Measurements from ENCODE around the gene ZNF823. TPM values are rescaled to one million over a fixed set of nuclear protein-coding genes. Genes with fewer than 3 reads are reported as not detected.

Gene ZNF823
- total and polyA plus RNA-seq, 2 donors (not counting 3 experiments of a cell fraction or from before 2014, with no cell fraction given): 1.4 to 4.4 TPM

DNA sequence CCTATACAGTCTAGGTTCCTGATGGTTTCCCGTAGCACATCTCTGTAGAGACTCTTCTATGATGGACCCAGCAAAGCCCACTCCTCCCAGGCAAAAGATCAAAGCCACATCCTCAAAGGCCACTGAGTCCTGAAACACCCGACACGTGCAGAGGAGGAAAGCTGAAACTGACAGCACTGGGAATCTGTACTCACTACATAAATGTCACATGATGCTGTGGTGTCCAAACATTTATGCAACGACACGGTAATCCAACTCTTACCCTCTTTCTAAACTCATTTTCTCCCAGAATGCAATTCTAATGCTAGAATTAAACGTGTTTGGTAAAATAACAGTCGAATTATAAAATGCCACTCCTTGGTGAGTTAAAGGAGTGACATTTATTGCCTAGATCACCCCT is 21.1 kb upstream of the ZNF823 start:
- H2AFZ ChIP-seq (ENCODE audit: low read depth, low read length): no peak overlapping the region
- FAIRE-seq (no peak), DNase-seq (ENCODE audit: low read depth, low spot score) (no peak)
- no peaks in the 10 kb centered on the region for H3K9me1 ChIP-seq (replicated peaks; ENCODE audit: control insufficient read depth, extremely low read depth, insufficient read depth, low read length)
- H3K4me3 ChIP-seq (replicated peaks in 1 of 3; ENCODE audit: insufficient read depth in 1 of 3, low read depth in 1 of 3, low read length in 3 of 3): no peak overlapping the region
- H4K20me1 ChIP-seq (replicated peaks; ENCODE audit: control insufficient read depth, extremely low read depth, insufficient read depth, low read length): no peaks in the 10 kb centered on the region
- no peaks in the 10 kb centered on the region for H3K36me3 ChIP-seq (ENCODE audit: control insufficient read depth in 2 of 2, extremely low read depth in 1 of 2, insufficient read depth in 2 of 2, low read length in 2 of 2)
- H3K27me3 ChIP-seq (ENCODE audit: control insufficient read depth in 2 of 2, insufficient read depth in 2 of 2, low read length in 2 of 2): no peaks in the 10 kb centered on the region
- H3K4me1 ChIP-seq (ENCODE audit: control insufficient read depth, extremely low read depth, insufficient read depth, low read length): no peaks in the 10 kb centered on the region
- BruUV-seq (replicated peaks): no TSS peak
- ChIA-PET CTCF (no interaction called here), POLR2A (no interaction called here)
- TF ChIP-seq EZH2 (IDR thresholded peaks at IDR 0.05; ENCODE audit: borderline replicate concordance, low read depth, low read length, severe bottlenecking): no peak
- no peak for TF ChIP-seq MYC (IDR thresholded peaks at IDR 0.05; ENCODE audit: low read depth, low read length)
- no peak for TF ChIP-seq POLR2A (IDR thresholded peaks at IDR 0.05; ENCODE audit: low read depth, low read length)
- no peak for TF ChIP-seq POLR2AphosphoS5 (IDR thresholded peaks at IDR 0.05; ENCODE audit: insufficient read depth, low read depth, low read length)
- no peak for TF ChIP-seq JUN (IDR thresholded peaks at IDR 0.05; ENCODE audit: borderline replicate concordance, insufficient read depth, insufficient read length, low read depth)
- no peak for TF ChIP-seq FOS (IDR thresholded peaks at IDR 0.05; ENCODE audit: borderline replicate concordance, insufficient read depth, low read length)
- H3K4me2 ChIP-seq (ENCODE audit: insufficient read depth, low read length): no peak overlapping the region
- intact Hi-C loops (cut with micrococcal nuclease) (no loop called here), dilution Hi-C loops (cut with MboI; ENCODE audit: extremely low pct_ligation_motif_present, low sequenced_read_pairs) (no loop called here)
- H3K79me2 ChIP-seq (ENCODE audit: control insufficient read depth, insufficient read depth, low read length): no peaks in the 10 kb centered on the region
- H3K27ac ChIP-seq (ENCODE audit: insufficient read depth, low read depth, low read length): no peak overlapping the region
- peaks cover 3% of the 10 kb centered on the region for H3K9me3 ChIP-seq (replicated peaks; ENCODE audit: control insufficient read depth, insufficient read depth, low read length)
- no peak overlapping the region for H3K9ac ChIP-seq (replicated peaks; ENCODE audit: extremely low read depth, insufficient read depth, low read length)

- no peak overlapping the region for H3K4me2 ChIP-seq (ENCODE audit: insufficient read depth, low read length)
- POLR2A ChIA-PET: no interaction called here
- H3K79me2 ChIP-seq (ENCODE audit: control insufficient read depth, insufficient read depth, low read length): no peaks in the 10 kb centered on the region
- H3K9ac ChIP-seq (replicated peaks; ENCODE audit: extremely low read depth, insufficient read depth, low read length): no peak overlapping the region
- TF ChIP-seq EZH2 (IDR thresholded peaks at IDR 0.05; ENCODE audit: borderline replicate concordance, low read depth, low read length, severe bottlenecking) (no peak), MYC (IDR thresholded peaks at IDR 0.05; ENCODE audit: low read depth, low read length) (no peak), CTCF (IDR thresholded peaks at IDR 0.05; ENCODE audit: extremely low read depth in 1 of 2, insufficient read depth in 1 of 2, low read depth in 1 of 2, low read length in 2 of 2) (no peak), POLR2AphosphoS5 (IDR thresholded peaks at IDR 0.05; ENCODE audit: insufficient read depth, low read depth, low read length) (no peak), POLR2A (IDR thresholded peaks at IDR 0.05; ENCODE audit: low read depth, low read length) (no peak), JUN (IDR thresholded peaks at IDR 0.05; ENCODE audit: borderline replicate concordance, insufficient read depth, insufficient read length, low read depth) (no peak), GATA2 (IDR thresholded peaks at IDR 0.05; ENCODE audit: insufficient read depth, insufficient read length, low read depth, low read length) (no peak), FOS (IDR thresholded peaks at IDR 0.05; ENCODE audit: borderline replicate concordance, insufficient read depth, low read length) (no peak)
- TF ChIP-seq, protein P1, sequence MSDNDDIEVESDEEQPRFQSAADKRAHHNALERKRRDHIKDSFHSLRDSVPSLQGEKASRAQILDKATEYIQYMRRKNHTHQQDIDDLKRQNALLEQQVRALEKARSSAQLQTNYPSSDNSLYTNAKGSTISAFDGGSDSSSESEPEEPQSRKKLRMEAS (IDR thresholded peaks at IDR 0.05; ENCODE audit: insufficient read depth, insufficient read length): no peak
- peaks cover 3% of the 10 kb centered on the region for H3K9me3 ChIP-seq (replicated peaks; ENCODE audit: control insufficient read depth, insufficient read depth, low read length)
- H2AFZ ChIP-seq (ENCODE audit: low read depth, low read length): no peak overlapping the region
- no peaks in the 10 kb centered on the region for H4K20me1 ChIP-seq (replicated peaks; ENCODE audit: control insufficient read depth, extremely low read depth, insufficient read depth, low read length)
- no peak for FAIRE-seq
- dilution Hi-C loops (cut with MboI; ENCODE audit: extremely low pct_ligation_motif_present, low sequenced_read_pairs): no loop called here
- H3K4me3 ChIP-seq (replicated peaks in 1 of 3; ENCODE audit: insufficient read depth in 1 of 3, low read depth in 1 of 3, low read length in 3 of 3): no peak overlapping the region
- no peaks in the 10 kb centered on the region for H3K9me1 ChIP-seq (replicated peaks; ENCODE audit: control insufficient read depth, extremely low read depth, insufficient read depth, low read length)
- intact Hi-C loops (cut with micrococcal nuclease): no loop called here
- no peaks in the 10 kb centered on the region for H3K4me1 ChIP-seq (ENCODE audit: control insufficient read depth, extremely low read depth, insufficient read depth, low read length)
- H3K27me3 ChIP-seq (ENCODE audit: control insufficient read depth in 2 of 2, insufficient read depth in 2 of 2, low read length in 2 of 2): no peaks in the 10 kb centered on the region
- H3K36me3 ChIP-seq (ENCODE audit: control insufficient read depth in 2 of 2, extremely low read depth in 1 of 2, insufficient read depth in 2 of 2, low read length in 2 of 2): no peaks in the 10 kb centered on the region
- H3K27ac ChIP-seq (ENCODE audit: insufficient read depth, low read depth, low read length): no peak overlapping the region
- BruUV-seq (replicated peaks): no TSS peak
- DNase-seq (ENCODE audit: low read depth, low spot score): no peak
- CTCF ChIA-PET: no interaction called here
Observed at GRCh38 chr19:11756965-11757364, 18.2 kb upstream of the ZNF823 start.

Data from endothelial cell of umbilical vein (primary cell).